ENCODE results near the gene PIK3C3. TPM values are rescaled to one million over a fixed set of nuclear protein-coding genes. Genes with fewer than 3 reads are reported as not detected.

The PIK3C3 gene
- total RNA-seq, 2 donors from 2014 or later: 51.2 to 72.1 TPM

DNA sequence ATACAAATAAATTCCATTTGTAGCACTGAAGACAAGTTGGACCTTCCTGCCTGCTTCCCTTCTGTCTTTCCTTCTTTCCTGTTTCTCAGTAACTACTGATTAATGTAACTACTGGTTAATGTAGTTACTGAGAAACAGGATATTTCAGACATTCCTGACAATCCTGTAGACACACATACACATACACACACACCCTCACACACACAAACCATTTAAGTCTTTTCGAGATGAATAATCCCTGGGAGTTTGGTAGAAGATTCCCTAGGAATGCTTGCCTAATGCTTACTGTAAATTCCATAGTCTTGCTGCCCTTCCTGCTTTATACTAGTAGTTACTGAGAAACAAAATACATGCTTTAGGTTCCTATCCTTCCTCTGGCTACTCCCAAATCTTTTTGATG, 83.9 kb downstream of the PIK3C3 start:
- Histone ChIP-seq H3K9me3 (no peaks in the 10 kb centered on the region), H3K36me3 (peaks cover 16% of the 10 kb centered on the region), H3K27ac (no peak overlapping the region), H3K27me3 (replicated peaks; ENCODE audit: insufficient read depth) (no peaks in the 10 kb centered on the region), H3K4me1 (ENCODE audit: control insufficient read depth in 1 of 2, low read depth in 2 of 2) (no peaks in the 10 kb centered on the region), H3K4me3 (no peak overlapping the region)
- TF ChIP-seq, protein P1, sequence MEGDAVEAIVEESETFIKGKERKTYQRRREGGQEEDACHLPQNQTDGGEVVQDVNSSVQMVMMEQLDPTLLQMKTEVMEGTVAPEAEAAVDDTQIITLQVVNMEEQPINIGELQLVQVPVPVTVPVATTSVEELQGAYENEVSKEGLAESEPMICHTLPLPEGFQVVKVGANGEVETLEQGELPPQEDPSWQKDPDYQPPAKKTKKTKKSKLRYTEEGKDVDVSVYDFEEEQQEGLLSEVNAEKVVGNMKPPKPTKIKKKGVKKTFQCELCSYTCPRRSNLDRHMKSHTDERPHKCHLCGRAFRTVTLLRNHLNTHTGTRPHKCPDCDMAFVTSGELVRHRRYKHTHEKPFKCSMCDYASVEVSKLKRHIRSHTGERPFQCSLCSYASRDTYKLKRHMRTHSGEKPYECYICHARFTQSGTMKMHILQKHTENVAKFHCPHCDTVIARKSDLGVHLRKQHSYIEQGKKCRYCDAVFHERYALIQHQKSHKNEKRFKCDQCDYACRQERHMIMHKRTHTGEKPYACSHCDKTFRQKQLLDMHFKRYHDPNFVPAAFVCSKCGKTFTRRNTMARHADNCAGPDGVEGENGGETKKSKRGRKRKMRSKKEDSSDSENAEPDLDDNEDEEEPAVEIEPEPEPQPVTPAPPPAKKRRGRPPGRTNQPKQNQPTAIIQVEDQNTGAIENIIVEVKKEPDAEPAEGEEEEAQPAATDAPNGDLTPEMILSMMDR (IDR thresholded peaks at IDR 0.05): no peak
- DNase-seq (ENCODE audit: low spot score): no peak
- no peak for ATAC-seq (ENCODE audit: insufficient number of reproducible peaks, low FRiP score, low read depth)

DNA sequence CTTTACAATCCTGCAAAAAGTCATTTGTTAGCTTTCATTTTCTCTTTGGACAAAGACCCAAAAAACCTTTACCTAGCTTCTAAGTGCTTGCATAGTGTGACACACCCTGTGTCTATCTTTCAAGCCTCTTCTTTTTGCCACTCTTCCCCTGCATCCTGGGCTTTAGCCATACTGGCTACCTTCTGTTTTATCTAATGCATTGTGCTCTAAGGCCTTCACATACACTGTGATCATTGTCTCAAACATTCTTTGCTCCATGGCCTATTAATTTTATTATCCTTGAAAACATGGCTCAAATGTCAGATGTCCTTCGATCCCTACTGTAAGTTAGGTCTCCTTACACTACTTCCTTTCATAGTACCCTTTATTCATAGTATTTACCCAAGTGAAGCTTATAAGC, 84.4 kb downstream of the PIK3C3 start:
- Histone ChIP-seq H3K4me1 (ENCODE audit: control insufficient read depth in 1 of 2, low read depth in 2 of 2) (no peaks in the 10 kb centered on the region), H3K27me3 (replicated peaks; ENCODE audit: insufficient read depth) (no peaks in the 10 kb centered on the region), H3K27ac (no peak overlapping the region), H3K4me3 (no peak overlapping the region), H3K36me3 (peaks cover 14% of the 10 kb centered on the region), H3K9me3 (no peaks in the 10 kb centered on the region)
- TF ChIP-seq, protein P1 (IDR thresholded peaks at IDR 0.05): no peak
- ATAC-seq (ENCODE audit: insufficient number of reproducible peaks, low FRiP score, low read depth) (no peak), DNase-seq (ENCODE audit: low spot score) (no peak)

DNA sequence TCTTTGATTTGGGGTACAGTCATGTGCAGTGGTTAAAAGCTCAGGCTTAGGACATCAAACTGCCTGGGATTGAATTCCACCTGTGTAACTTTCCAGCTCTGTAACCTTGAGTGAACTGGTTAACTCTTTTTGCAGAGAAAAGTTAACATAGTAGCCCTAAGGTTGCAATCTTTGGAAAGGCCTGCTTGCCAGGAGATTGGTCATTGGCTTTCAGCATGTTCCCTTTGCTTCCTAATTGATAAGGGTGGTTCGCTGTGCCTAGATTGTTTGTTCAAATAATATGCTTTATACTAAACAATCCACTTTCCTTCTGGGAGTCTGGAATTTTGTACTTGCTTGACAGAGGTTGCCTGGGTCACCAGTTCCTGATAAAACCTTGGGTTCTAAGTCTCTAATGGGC, 86.8 kb downstream of the PIK3C3 start:
- Histone ChIP-seq H3K27me3 (replicated peaks; ENCODE audit: insufficient read depth) (no peaks in the 10 kb centered on the region), H3K27ac (no peak overlapping the region), H3K36me3 (peaks cover 14% of the 10 kb centered on the region), H3K9me3 (no peaks in the 10 kb centered on the region), H3K4me3 (no peak overlapping the region), H3K4me1 (ENCODE audit: control insufficient read depth in 1 of 2, low read depth in 2 of 2) (no peaks in the 10 kb centered on the region)
- TF ChIP-seq, protein P1 (IDR thresholded peaks at IDR 0.05): no peak
- ATAC-seq (ENCODE audit: insufficient number of reproducible peaks, low FRiP score, low read depth) (no peak), DNase-seq (ENCODE audit: low spot score) (no peak)

DNA sequence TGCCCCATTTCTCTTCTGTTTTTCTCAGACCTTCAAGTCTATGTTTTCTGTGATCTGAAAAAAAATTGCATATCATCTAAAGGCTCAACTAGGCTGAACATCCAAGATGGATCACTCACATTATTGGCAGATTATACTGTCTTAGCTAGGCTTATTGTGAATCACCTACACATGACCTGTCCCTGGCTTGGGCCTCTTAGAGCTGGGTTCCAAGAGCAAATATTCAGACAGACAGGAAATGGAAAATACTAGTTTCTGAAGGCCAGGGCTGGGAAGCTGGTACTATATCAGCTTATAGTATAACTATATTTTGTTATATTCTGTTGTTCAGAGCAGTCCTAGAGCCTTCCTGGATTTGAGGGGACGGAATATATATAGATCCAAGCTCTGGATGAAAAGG, 90.3 kb downstream of the PIK3C3 start:
- H3K27ac ChIP-seq: no peak overlapping the region
- H3K4me3 ChIP-seq: no peak overlapping the region
- peaks cover 11% of the 10 kb centered on the region for H3K36me3 ChIP-seq
- H3K9me3 ChIP-seq: no peaks in the 10 kb centered on the region
- no peaks in the 10 kb centered on the region for H3K4me1 ChIP-seq (ENCODE audit: control insufficient read depth in 1 of 2, low read depth in 2 of 2)
- ATAC-seq (ENCODE audit: insufficient number of reproducible peaks, low FRiP score, low read depth): no peak
- DNase-seq (ENCODE audit: low spot score): no peak
- TF ChIP-seq, protein P1 (IDR thresholded peaks at IDR 0.05): no peak
- no peaks in the 10 kb centered on the region for H3K27me3 ChIP-seq (replicated peaks; ENCODE audit: insufficient read depth)

DNA sequence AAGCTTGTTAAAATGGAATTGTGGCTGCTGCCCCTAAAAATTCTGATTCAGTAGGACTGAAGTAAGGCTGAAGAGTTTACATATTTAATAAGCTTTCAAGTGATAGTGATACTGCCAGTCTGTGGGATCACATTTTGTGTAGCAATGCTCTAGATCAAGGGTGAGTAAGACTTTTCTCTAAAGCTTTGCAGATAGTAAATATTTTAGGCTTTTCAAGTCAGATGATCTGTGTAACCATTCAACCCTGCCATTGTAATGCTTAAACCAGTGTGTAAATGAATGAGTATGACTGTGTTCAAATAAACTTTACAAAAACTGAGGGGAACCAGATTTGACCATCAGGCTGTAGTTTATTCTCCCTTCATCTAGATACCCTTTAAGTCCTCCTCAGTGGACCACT, 92.7 kb downstream of the PIK3C3 start:
- Histone ChIP-seq H3K4me1 (ENCODE audit: control insufficient read depth in 1 of 2, low read depth in 2 of 2) (no peaks in the 10 kb centered on the region), H3K27me3 (replicated peaks; ENCODE audit: insufficient read depth) (no peaks in the 10 kb centered on the region), H3K27ac (no peak overlapping the region), H3K9me3 (no peaks in the 10 kb centered on the region), H3K36me3 (peaks cover 11% of the 10 kb centered on the region), H3K4me3 (no peak overlapping the region)
- DNase-seq (ENCODE audit: low spot score) (no peak), ATAC-seq (ENCODE audit: insufficient number of reproducible peaks, low FRiP score, low read depth) (no peak)
- TF ChIP-seq, protein P1 (IDR thresholded peaks at IDR 0.05): no peak
